CD4-positive, alpha-beta T cell (primary cell): ENCODE data around the gene NVL. TPM values are rescaled to one million over a fixed set of nuclear protein-coding genes. Genes with fewer than 3 reads are reported as not detected.

Source experiments
- ATAC-seq: fragments of 200-7000 bp; cut with Tn5 transposase; one replicate; pipeline ENCODE4 v1.10.0; 2022; ENCODE audit warnings: mild to moderate bottlenecking; ENCODE audit not compliant: poor library complexity
- CTCF ChIA-PET: fragments of 350-600 bp; sonication (Branson Sonifier 250); formaldehyde crosslinking; loops from one replicate; lab custom pipeline; 2021; ENCODE audit warnings: antibody characterized with exemption, inconsistent platforms; lab: Charles Lee
- POLR2A ChIA-PET: fragments of 350-600 bp; sonication (Branson Sonifier 250); formaldehyde crosslinking; loops from one replicate; lab custom pipeline; 2021; ENCODE audit warnings: antibody characterized with exemption, inconsistent platforms; lab: Charles Lee
- DNase-seq, 14 experiments: peaks; one replicate each; pipeline ENCODE4 v3.0.0-alpha.2; 2013 to 2020; ENCODE audit warnings: mixed read lengths in 2 of 14
- H3K27ac ChIP-seq, 2 donors: one replicate each; pipeline versions ENCODE4 v1.5.1 to v1.7.0; 2013; ENCODE audit warnings: low read length in 2 of 2, low read depth in 1 of 2, mild to moderate bottlenecking in 1 of 2
- H3K27me3 ChIP-seq, 2 experiments: 1 replicate in 1 of 2; 2 replicates in 1 of 2; pipeline versions ENCODE4 v1.6.1 to v1.7.0; 2013; ENCODE audit warnings: low read length in 2 of 2, control low read depth in 1 of 2, mild to moderate bottlenecking in 1 of 2, moderate library complexity in 1 of 2; ENCODE audit not compliant: insufficient read depth in 2 of 2, control insufficient read depth in 1 of 2
- H3K36me3 ChIP-seq: one replicate; pipeline ENCODE4 v1.6.1; 2013; ENCODE audit warnings: low read length, control low read depth; ENCODE audit not compliant: insufficient read depth
- H3K4me1 ChIP-seq: one replicate; pipeline ENCODE4 v1.6.1; 2013; ENCODE audit warnings: low read length, control low read depth; ENCODE audit not compliant: insufficient read depth
- H3K4me3 ChIP-seq: one replicate; pipeline ENCODE4 v1.5.1; 2013; ENCODE audit warnings: mild to moderate bottlenecking, low read length, moderate library complexity
- H3K9me3 ChIP-seq, 2 experiments: 1 replicate in 1 of 2; 2 replicates in 1 of 2; pipeline versions ENCODE4 v1.6.1 to v1.7.0; 2013; ENCODE audit warnings: low read length in 2 of 2, mild to moderate bottlenecking in 2 of 2, control low read depth in 1 of 2, moderate library complexity in 1 of 2; ENCODE audit not compliant: control insufficient read depth in 1 of 2, insufficient read depth in 1 of 2
- H3K27ac Mint-ChIP-seq: one replicate; pipeline ENCODE4 v1.8.0; 2020; ENCODE audit warnings: mixed read lengths
- H3K27me3 Mint-ChIP-seq: one replicate; pipeline ENCODE4 v1.8.0; 2021; ENCODE audit warnings: mixed read lengths
- H3K36me3 Mint-ChIP-seq: one replicate; pipeline ENCODE4 v1.8.0; 2021; ENCODE audit warnings: low read depth, mixed read lengths
- H3K4me1 Mint-ChIP-seq: one replicate; pipeline ENCODE4 v1.8.0; 2021; ENCODE audit warnings: low read depth, mixed read lengths
- H3K4me3 Mint-ChIP-seq: one replicate; pipeline ENCODE4 v1.8.0; 2020; ENCODE audit warnings: mild to moderate bottlenecking, mixed read lengths
- H3K9me3 Mint-ChIP-seq: one replicate; pipeline ENCODE4 v1.8.0; 2020; ENCODE audit warnings: mixed read lengths
- CTCF ChIP-seq: fragments of 200-600 bp; IDR thresholded peaks from one replicate; pipeline ENCODE4 v1.8.0; 2022; ENCODE audit warnings: antibody characterized with exemption, mild to moderate bottlenecking
- intact Hi-C, 2 experiments: fragments of 100-400 bp; cut with DNase I in 1 of 2; cut with micrococcal nuclease in 1 of 2; formaldehyde crosslinking; loops; one replicate each; pipeline versions ENCODE4 v1.15.1 to v1.9.0; 2023 to 2025; cut with DNase I, micrococcal nuclease
- total RNA-seq, 174 experiments: library from RNA in 2 of 174; stranded (reverse) in 2 of 174; gene quantifications; one replicate each; pipeline ENCODE4 v1.2.3 and lab custom pipeline; 2021 to 2026

Gene NVL
- total RNA-seq, 2 experiments from 2014 or later, result 14.9 to 18.5 TPM

DNA sequence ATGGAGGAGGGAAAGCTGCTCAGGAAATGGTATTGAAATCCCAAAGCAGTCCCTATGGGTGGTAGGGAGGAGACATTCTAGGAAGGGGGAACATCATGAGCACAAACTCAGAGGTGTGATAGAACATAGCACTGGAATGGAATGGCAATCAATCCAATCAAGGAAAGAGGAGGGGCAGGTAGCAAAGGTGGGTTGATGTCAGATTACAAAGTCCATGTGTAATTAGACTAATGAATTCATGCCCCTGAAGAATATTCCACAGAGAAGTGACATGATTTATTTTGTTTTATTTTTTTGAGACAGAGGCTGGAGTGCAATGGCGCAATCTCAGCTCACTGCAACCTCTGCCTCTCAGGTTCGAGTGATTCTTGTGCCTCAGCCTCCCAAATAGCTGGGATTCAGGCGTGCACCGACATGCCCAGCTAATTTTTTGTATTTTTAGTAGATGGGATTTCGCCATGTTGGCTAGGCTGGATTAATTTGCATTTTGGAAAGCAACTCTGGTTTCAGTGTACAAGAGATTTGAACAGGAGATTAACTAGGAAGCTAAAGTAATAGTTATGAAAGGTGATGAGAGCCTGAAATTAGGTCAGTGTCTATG, 110.9 kb downstream of the NVL start:
- no peaks in the 10 kb centered on the region for H3K27me3 Mint-ChIP-seq
- ATAC-seq, result no peak
- H3K9me3 Mint-ChIP-seq, result no peaks in the 10 kb centered on the region

DNA sequence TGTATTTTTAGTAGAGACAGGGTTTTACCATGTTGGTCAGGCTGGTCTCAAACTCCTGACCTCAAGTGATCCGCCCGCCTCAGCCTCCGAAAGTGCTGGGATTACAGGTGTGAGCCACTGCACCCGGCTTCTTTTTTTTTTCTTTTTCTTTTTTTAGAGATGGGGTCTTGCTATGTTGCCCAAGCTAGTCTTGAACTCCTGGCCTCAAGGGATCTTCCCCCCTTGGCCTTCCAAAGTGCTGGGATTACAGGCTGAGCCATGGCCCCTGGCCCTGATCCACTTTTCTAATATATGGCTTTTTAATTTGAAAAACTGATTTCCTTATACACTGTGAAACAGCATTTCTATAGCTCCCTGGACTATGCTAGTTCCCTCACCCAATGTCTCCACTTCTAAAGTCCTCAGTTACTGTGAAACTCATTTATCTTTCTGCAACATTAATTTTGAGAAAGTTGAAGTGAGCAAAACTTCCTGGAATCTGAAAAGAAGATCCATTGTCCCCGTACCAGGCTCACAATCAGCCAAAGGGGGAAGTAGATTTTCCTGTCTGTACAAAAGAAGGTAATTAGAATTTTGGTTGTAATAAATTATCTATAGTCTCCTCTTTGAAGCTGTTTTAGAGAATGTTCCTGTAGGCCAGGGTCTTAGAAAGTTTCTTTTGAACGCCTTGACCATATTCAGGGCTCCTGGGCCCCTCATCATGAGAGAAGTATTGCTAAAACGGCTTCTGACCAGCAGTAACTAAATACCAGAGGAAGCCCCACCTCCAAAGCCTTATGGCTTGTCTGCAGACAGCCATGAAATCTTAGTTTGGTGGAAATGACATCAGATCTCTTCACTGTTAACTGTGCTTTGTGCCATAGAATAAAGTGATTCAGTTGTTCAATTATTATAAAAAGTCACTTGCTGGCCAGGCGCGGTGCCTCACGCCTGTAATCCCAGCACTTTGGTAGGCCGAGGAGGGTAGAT, 112.0 kb downstream of the NVL start:
- Mint-ChIP-seq H3K9me3 (no peaks in the 10 kb centered on the region), H3K27me3 (no peaks in the 10 kb centered on the region), H3K4me1 (no peaks in the 10 kb centered on the region), H3K27ac (no peak overlapping the region), H3K36me3 (no peaks in the 10 kb centered on the region), H3K4me3 (no peak overlapping the region)
- Histone ChIP-seq H3K4me3 (no peak overlapping the region), H3K36me3 (no peaks in the 10 kb centered on the region), H3K9me3 (no peaks in the 10 kb centered on the region), H3K4me1 (no peaks in the 10 kb centered on the region), H3K27ac (no peak overlapping the region), H3K27me3 (no peaks in the 10 kb centered on the region)
- intact Hi-C loops, result no loop called here
- ATAC-seq (no peak), DNase-seq (no peak)
- ChIA-PET POLR2A (no interaction called here), CTCF (no interaction called here)
- TF ChIP-seq CTCF, result no peak

More for the DNA sequence above, 110.9 kb downstream of the NVL start:
- no peak for DNase-seq
- Mint-ChIP-seq H3K36me3 (no peaks in the 10 kb centered on the region), H3K4me3 (no peak overlapping the region), H3K4me1 (no peaks in the 10 kb centered on the region), H3K27ac (no peak overlapping the region)
- TF ChIP-seq CTCF, result no peak
- Histone ChIP-seq H3K27me3 (no peaks in the 10 kb centered on the region), H3K4me3 (no peak overlapping the region), H3K4me1 (no peaks in the 10 kb centered on the region), H3K27ac (no peak overlapping the region), H3K9me3 (no peaks in the 10 kb centered on the region), H3K36me3 (no peaks in the 10 kb centered on the region)
- intact Hi-C loops, result no loop called here
- POLR2A ChIA-PET, result no interaction called here
- CTCF ChIA-PET, result no interaction called here

GRCh38 chr1:224216382-224216781, 113.6 kb downstream of the NVL start:
- Mint-ChIP-seq H3K27ac (no peak overlapping the region), H3K36me3 (no peaks in the 10 kb centered on the region), H3K9me3 (no peaks in the 10 kb centered on the region), H3K4me1 (no peaks in the 10 kb centered on the region), H3K4me3 (no peak overlapping the region), H3K27me3 (no peaks in the 10 kb centered on the region)
- ATAC-seq (no peak), DNase-seq (no peak)
- no peaks in the 10 kb centered on the region for H3K36me3 ChIP-seq
- H3K4me3 ChIP-seq, result no peak overlapping the region
- intact Hi-C loops, result no loop called here
- no peaks in the 10 kb centered on the region for H3K27me3 ChIP-seq
- ChIA-PET POLR2A (no interaction called here), CTCF (no interaction called here)
- H3K27ac ChIP-seq, result no peak overlapping the region
- no peak for TF ChIP-seq CTCF
- H3K4me1 ChIP-seq, result no peaks in the 10 kb centered on the region
- no peaks in the 10 kb centered on the region for H3K9me3 ChIP-seq
